K562 (cell line): ENCODE data around the gene BCAS3. TPM values are rescaled to one million over a fixed set of nuclear protein-coding genes. Genes with fewer than 3 reads are reported as not detected.

ENCODE experiments used
- ATF1 ChIP-seq, 2 experiments: fragments of 450-650 bp in 1 of 2; IDR thresholded peaks; 2 replicates each; pipeline ENCODE4 v1.6.1; 2016; ENCODE audit warnings: missing compliant biosample characterization in 1 of 2, missing genetic modification characterization in 1 of 2
- BRD9 ChIP-seq: fragments of 450-650 bp; IDR thresholded peaks from 2 replicates; pipeline ENCODE4 v1.6.1; 2018; ENCODE audit warnings: low read depth; ENCODE audit not compliant: partially characterized antibody
- CBX2 ChIP-seq: fragments of 200-600 bp; sonication (generic); IDR thresholded peaks from one replicate; pipeline ENCODE4 v1.6.1; 2012; ENCODE audit warnings: mild to moderate bottlenecking, low read length, inconsistent platforms; ENCODE audit not compliant: insufficient read depth, poor library complexity, severe bottlenecking
- DACH1 ChIP-seq: fragments of 450-650 bp; IDR thresholded peaks from 2 replicates; pipeline ENCODE4 v1.6.1; 2018; ENCODE audit not compliant: partially characterized antibody
- E2F3 ChIP-seq: fragments of 250-450 bp; sonication (Bioruptor Pico); IDR thresholded peaks from 2 replicates; pipeline ENCODE4 v1.4.0; 2020; ENCODE audit warnings: mild to moderate bottlenecking
- ESRRB ChIP-seq: fragments of 250-450 bp; sonication (Bioruptor Pico); IDR thresholded peaks from 2 replicates; pipeline ENCODE4 v1.5.0; 2020; ENCODE audit warnings: mild to moderate bottlenecking, moderate library complexity, borderline replicate concordance
- GMEB1 ChIP-seq: fragments of 250-450 bp; sonication (Bioruptor Pico); IDR thresholded peaks from 2 replicates; pipeline ENCODE4 v1.4.0; 2020; ENCODE audit warnings: mild to moderate bottlenecking
- GTF2B ChIP-seq: IDR thresholded peaks from 2 replicates; pipeline ENCODE4 v1.6.1; 2011; ENCODE audit not compliant: insufficient read length; ENCODE audit errors: extremely low read depth
- HMGN3 ChIP-seq: IDR thresholded peaks from 2 replicates; pipeline ENCODE4 v1.6.1; 2011; ENCODE audit warnings: borderline replicate concordance, low read depth, mild to moderate bottlenecking, mixed read lengths, low read length; ENCODE audit not compliant: insufficient read length; ENCODE audit errors: extremely low read depth
- LCOR ChIP-seq: sonication (generic); formaldehyde crosslinking; IDR thresholded peaks from 2 replicates; pipeline ENCODE4 v1.8.0; 2022; ENCODE audit warnings: mild to moderate bottlenecking, missing genetic modification reagents
- NR1H2 ChIP-seq: sonication (generic); formaldehyde crosslinking; IDR thresholded peaks from 2 replicates; pipeline ENCODE4 v1.4.0; 2020; ENCODE audit warnings: mild to moderate bottlenecking, missing genetic modification reagents
- PPARD ChIP-seq: fragments of 250-450 bp; sonication (Bioruptor Pico); IDR thresholded peaks from 2 replicates; pipeline ENCODE4 v1.8.0; 2022; ENCODE audit warnings: inconsistent platforms, mild to moderate bottlenecking, moderate library complexity
- RERE ChIP-seq: sonication (generic); formaldehyde crosslinking; IDR thresholded peaks from 2 replicates; pipeline ENCODE4 v1.8.0; 2023; ENCODE audit warnings: missing genetic modification reagents, mild to moderate bottlenecking, borderline replicate concordance
- SIX5 ChIP-seq, 2 experiments: IDR thresholded peaks; 2 replicates each; pipeline ENCODE4 v1.6.1; 2011; ENCODE audit warnings: low read length in 2 of 2, borderline replicate concordance in 1 of 2, low read depth in 1 of 2, mild to moderate bottlenecking in 1 of 2, moderate library complexity in 1 of 2; ENCODE audit not compliant: insufficient read depth in 1 of 2
- ZFP36 ChIP-seq: fragments of 150-350 bp; IDR thresholded peaks from 2 replicates; pipeline ENCODE4 v1.6.1; 2018; ENCODE audit warnings: low read length, low read depth; ENCODE audit not compliant: partially characterized antibody
- ZFP91 ChIP-seq: sonication (generic); formaldehyde crosslinking; IDR thresholded peaks from 2 replicates; pipeline ENCODE4 v1.8.0; 2022; ENCODE audit warnings: mild to moderate bottlenecking, missing genetic modification reagents
- ZNF445 ChIP-seq: fragments of 250-450 bp; sonication (Bioruptor Pico); IDR thresholded peaks from 2 replicates; pipeline ENCODE4 v1.4.0; 2020; ENCODE audit warnings: low read depth, mild to moderate bottlenecking, moderate library complexity
- polyA plus RNA-seq, 8 experiments: library from polyadenylated mRNA; depleted of rRNA in 4 of 8; stranded (reverse) in 5 of 8; unstranded in 3 of 8; fragments of >200 nt; fragmentation: Nextera tagmentation in 2 of 8; fragmentation: Illumina TruSeq in 1 of 8; extraction: Ambion mirVana in 2 of 8; extraction: Trizol in 1 of 8; gene quantifications; 2 replicates each; pipeline versions ENCODE4 v1.2.1 to v1.2.3, GENCODE V29; 2011 to 2014; ENCODE audit warnings: inconsistent platforms in 1 of 8, missing spikeins in 1 of 8
- total RNA-seq, 7 experiments: library from RNA; depleted of rRNA in 6 of 7; stranded (reverse); fragments of >200 nt in 6 of 7; fragmentation: Illumina TruSeq in 2 of 7; extraction: Trizol in 2 of 7; gene quantifications; 2 replicates each; pipeline versions ENCODE4 v1.2.1 to v1.2.3, GENCODE V29; 2011 to 2021; ENCODE audit warnings: low replicate concordance in 1 of 7

Gene BCAS3
- total and polyA plus RNA-seq, 9 of the 15 experiments (the other 6 are each of a cell fraction or from before 2014, with no cell fraction given): 1.9 to 5.5 (median 3.5) TPM

- no peak for TF ChIP-seq GTF2B
- peak; percentile 69 for TF ChIP-seq BRD9
- no peak for TF ChIP-seq GMEB1 (CRISPR knock-in tag)
- no peak for TF ChIP-seq NR1H2 (CRISPR knock-in tag)
- no peak for TF ChIP-seq RERE (CRISPR knock-in tag)
- TF ChIP-seq ATF1 (CRISPR knock-in tag; IDR thresholded peaks at IDR 0.05): no peak
- peak; percentile 70 for TF ChIP-seq ATF1 (tag; IDR thresholded peaks at IDR 0.05)
- no peak for TF ChIP-seq CBX2
- no peak for TF ChIP-seq SIX5 (IDR thresholded peaks at IDR 0.05; ENCODE audit: borderline replicate concordance in 1 of 2, insufficient read depth in 1 of 2, low read depth in 1 of 2, low read length in 2 of 2)
- TF ChIP-seq PPARD (CRISPR knock-in tag): no peak
- no peak for TF ChIP-seq ZNF445 (CRISPR knock-in tag)
- peak; percentile 62 for TF ChIP-seq HMGN3
- TF ChIP-seq ZFP36: no peak
- TF ChIP-seq LCOR (CRISPR knock-in tag): peak; percentile 68; the same call in 1 of the 2 replicates
- TF ChIP-seq E2F3 (CRISPR knock-in tag): no peak
- TF ChIP-seq ZFP91: no peak
- no peak for TF ChIP-seq ESRRB (CRISPR knock-in tag)
- TF ChIP-seq DACH1: no peak
These were observed 497.9 kb downstream of the BCAS3 start (continued) for GRCh38 chr17:61175298-61176142.
